Forelimb muscle (tissue), 1 donor: Measurements from ENCODE around the gene PRR36. TPM values are rescaled to one million over a fixed set of nuclear protein-coding genes. Genes with fewer than 3 reads are reported as not detected.
A peak's percentile ranks its signal among the peaks of the same experiment; 100 is the strongest.

Experiments
- DNase-seq: peaks from one replicate; pipeline ENCODE4 v3.0.0-alpha.2; 2013; ENCODE audit warnings: low read depth
- polyA plus RNA-seq: library from polyadenylated mRNA; unstranded; fragments of 120-200 nt; gene quantifications from one replicate; pipeline ENCODE4 v1.2.1, GENCODE V29; 2013; ENCODE audit not compliant: insufficient read length

The PRR36 gene
- polyA plus RNA-seq, 1 donor = 0.27 TPM

DNA sequence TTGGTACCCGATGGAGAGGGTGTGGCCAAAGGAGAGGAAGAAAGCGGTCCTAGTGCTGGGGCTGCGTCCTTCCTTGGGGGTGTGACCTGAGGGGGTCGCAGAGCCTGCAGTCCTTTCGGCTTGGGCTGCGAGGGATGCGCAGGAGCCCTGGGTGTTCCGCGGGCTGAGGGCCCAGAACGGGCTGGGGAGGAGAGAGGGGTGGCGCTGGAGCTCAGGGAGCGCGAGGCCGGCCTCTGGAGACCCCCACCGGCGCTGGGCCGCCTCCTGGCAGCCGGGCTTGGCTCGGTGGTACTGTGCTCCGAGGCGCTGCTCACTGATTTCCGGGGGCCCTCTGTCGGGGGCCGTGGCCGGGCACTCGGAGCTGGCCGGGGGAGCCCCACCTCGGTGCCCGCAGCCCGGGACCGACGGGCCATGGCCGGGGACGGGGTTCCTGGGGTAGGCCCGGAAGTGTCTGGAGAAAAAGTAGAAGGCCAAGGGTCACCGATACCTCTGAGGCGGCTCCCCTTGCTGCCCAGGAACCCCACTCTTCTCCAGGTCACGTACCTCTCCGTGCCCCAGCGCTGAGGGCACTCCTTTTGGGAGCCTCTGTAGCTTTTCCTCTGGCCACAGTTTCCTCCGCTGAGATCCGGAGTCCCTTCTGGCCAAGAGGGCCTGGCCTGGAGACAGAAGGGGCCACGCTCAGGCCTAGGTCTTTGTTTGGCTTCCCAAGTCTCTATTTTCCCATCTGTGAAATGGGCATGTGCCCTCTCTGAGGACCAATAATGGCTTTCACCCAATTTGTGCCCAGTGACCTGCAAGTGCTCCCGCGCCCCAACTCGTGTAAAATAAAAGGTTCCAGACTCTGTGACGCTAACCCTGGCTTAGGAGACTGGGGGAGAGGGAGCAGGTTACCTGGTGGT, 1.6 kb downstream of the PRR36 start:
- no peak for DNase-seq

DNA sequence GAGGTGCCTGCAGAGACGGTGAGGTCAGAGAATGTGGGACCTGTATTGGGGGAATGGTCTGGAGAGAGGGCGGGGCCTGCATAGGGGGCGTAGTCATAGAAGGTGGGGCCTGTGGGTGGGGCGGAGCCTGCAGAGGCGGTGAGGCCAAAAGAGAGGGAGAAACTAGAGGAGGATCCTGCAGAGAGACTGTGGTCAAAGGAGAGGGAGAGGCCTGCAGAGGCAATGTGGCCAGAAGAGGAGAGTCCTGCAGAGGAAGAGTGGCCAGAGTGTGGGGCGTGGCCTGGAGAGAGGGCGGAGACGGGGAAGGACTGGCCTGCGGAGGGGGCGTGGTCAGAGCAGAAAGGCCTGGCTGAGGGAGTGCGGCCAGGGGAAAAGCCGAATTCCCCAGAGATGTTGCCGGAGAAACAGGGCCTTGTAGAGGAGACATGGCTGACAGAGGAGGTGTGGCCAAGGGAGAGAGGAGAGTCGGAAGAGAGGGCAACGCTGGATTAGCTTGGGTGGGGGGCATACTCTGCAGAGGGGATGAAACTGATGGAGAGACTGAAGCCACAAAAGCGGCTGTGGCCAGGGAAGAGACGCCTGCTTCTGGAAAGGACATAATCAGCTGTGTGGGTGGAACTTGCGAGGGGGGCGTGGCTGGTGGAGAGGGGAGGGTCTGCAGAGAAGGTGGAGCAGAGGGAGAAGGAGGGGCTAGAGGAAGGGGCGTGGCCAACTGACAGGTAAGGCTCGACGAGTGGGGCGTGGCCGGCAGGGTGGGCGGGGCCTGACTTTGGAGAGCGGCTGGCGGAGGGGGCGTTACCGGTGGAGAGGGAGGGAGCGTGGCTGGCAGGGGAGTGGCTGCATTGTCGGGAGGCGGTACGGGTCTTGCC, 2.5 kb downstream of the PRR36 start:
- DNase-seq = peak; percentile 48

DNA sequence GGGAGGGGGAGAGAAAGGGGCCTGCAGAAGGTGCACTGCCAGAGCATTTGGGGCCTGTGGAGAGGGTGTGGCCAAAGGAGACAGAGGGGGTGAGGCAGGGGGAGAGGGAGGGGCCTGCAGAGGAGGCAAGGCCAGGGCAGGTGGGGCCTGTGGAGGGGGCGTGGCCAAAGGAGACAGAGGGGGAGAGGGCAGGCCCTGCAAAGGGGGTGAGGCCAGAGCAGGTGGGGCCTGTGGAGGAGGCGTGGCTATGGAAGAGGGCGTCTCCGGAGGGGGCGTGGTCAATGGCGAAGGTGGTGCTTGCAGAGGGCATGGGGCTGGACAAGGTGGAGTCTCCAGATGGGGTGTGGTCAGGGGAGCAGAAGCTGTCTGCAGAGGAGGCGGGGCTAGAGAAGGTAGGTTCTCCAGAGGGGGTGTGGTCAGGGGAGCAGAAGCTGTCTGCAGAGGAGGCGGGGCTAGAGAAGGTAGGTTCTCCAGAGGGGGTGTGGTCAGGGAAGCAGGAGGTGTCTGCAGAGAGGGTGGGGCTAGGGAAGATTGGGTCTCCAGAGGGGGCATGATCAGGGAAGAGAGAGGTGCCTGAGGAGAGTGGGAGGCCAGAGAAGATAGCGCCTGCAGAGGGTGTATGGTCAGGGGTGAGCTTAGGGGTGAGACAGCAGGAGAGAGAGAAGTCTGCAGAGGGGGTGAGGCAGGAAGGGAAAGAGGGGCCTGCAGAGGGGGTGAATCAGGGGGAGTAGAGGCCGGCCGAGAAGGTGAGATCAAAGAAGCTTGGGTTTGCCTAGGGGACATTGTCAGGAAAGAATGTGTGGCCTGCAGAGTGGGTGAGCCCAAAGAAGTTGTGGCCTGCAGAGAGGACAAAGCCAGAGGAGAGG, 3.4 kb downstream of the PRR36 start:
- DNase-seq = no peak

DNA sequence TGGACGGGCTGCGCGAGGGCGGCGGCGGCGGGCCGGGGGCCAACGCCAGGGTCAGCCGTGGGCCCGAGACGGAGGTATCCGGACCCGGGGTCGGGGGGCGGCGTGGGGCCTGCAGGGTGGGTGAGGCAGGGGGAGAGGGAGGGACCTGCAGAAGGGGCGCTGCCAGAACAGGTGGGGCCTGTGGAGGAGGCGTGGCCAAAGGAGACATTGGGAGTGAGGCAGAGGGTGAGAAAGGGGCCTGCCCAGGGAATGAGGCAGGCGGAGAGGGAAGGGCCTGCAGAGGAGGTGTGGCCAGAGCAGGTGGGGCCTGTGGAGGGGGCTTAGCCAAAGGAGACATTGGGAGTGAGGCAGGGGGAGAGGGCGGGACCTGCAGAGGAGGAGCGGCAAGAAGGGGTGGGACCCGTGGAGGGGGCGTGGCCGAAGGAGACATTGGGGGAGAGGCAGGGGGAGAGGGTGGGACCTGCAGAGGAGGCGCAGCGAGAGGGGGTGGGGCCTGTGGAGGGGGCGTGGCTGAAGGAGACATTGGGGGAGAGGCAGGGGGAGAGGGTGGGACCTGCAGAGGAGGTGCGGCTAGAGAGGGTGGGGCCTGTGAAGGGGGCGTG, 4.2 kb downstream of the PRR36 start:
- no peak for DNase-seq

DNA sequence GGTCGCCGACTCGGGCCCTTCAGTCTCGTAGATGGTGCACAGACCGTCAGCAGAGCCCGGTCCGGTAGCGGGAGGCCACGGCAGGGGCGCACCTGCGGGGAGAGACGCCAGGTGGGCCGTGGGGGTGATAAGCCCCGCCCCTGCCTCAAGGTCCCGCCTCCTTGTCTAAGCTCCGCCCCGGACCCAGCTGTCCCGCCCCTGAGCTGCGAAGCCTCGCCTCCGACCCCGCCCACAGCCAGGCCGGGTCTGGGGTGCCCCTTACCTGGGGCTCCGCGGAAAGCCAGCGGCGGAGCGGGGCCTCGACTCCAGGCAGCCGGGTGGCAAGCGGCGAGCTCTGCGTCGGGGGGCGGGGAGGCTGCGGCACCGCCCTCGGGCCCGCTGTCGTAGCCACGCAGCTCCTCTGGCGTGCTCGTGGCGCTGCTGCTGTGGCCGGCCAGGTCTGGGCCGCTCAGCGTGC, 4.7 kb downstream of the PRR36 start:
- no peak for DNase-seq

DNA sequence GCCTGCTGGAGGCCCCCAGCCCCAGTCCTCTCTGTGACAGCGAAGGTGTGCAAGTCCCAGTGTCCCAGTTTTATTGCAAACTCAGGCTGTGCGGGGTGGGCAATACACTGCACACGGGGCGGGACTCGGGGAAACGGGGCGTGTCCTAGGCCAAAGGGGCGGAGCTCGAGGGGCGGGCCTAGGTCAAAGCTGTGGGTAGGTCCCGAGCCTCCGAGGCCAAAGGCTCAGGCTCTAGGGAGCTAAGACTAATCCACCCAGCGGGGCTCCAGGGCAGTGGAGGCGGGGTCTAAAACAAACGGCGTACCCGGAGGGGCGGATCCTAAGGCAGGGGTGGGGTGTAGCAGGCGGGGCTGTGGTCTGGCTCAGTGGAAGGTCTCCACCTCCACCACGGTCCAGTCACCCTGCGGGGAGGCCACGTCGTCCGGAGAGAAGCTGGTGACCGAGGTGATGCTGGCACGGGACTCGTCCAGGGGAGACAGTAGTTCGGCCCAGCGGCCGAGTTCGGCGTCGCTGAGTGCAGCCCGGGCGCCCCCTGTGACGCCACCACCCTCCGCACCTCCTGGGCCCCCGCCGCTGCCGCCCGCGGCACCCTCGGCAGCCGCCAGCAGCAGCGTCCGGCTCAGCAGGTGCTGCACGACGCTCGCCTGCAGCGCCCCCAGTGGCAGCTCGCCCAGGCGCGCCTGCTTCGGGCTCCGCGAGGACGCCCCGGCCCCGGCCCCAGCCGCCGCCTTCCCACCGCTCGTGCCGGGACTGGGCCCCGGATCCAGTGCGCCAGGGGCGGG, 5.3 kb downstream of the PRR36 start:
- DNase-seq = no peak

DNA sequence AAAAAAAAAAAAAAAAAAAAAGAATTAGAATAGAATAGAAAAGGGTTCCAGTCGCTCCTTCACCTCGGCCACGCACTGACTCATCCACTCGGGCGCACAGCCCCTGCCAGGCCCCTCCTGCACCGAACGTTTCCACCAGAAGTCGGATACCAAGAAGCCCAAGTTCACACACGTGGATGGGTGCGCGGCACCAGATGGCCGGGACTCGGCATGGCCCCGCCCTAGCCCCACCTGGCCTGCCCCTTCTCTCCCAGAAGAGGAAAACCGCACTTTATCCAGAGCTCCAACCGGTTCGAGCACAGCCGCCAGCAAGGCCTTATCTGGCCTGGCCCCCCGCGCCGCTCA, 5.9 kb downstream of the PRR36 start:
- DNase-seq = no peak

DNA sequence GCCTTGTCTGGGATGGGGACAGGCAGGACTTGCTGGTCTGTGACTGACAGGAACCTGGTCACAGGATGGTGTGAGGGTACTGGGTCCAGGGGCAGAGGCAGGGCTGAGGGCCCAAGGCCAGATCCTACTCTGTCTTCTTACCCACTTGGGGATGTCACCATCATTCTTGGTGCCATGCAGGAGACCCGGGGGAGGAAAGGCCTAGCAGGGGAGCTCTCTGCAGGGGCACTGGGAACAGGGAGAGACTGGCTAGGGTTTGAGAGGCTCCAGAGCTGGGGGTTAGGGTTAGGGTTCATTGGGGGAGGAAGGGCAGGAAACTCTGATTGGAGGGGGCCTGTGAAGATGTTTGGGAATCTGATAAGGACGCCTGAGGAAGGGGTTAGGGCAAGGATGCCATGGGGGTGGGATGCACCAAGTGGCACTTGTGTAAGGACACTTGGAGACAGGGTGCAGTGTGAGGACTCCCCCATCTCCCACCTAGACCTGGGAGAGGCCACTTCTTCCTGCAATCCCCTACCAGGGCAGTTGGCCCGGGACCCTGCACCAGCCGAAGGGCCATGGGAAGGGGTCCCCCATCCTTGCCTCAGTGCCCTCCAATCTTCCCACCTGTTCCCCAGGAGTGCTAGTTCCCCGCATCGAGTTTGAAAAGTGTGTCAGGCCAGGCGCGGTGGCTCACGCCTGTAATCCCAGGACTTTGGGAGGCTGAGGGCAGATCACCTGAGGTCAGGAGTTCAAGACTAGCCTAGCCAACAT, 6.9 kb downstream of the PRR36 start:
- no peak for DNase-seq

DNA sequence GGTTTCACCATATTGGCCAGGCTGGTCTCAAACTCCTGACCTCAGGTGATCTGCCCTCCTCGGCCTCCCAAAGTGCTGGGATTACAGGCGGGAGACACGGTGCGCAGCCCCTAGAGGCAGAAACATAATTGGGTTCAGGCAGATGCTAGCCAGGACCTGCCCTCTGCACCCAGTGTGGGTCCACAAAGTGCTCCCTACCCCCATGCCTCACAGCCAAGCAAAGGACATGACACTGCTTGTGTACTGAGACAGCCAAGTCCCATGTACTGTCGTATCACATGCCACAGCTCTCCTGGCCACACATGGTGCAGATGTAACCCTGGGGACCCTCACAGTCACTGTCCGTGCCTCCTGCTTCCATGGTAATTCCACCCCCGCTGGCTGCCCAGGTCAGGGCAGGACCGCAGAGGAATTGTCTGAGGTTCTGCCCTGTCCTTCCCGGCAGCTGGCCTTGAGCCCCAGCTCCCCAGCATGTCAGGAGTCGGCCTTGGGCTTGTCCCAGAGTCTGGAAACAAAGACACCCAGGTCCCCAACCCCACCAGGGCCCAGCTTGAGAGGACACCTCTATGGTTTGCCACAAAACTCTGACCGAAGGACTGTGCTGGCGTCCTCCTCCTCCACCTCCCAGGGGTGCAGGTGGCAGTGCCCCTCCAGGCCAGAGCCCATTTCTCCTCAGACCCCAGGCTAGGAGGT, 7.6 kb downstream of the PRR36 start:
- no peak for DNase-seq

DNA sequence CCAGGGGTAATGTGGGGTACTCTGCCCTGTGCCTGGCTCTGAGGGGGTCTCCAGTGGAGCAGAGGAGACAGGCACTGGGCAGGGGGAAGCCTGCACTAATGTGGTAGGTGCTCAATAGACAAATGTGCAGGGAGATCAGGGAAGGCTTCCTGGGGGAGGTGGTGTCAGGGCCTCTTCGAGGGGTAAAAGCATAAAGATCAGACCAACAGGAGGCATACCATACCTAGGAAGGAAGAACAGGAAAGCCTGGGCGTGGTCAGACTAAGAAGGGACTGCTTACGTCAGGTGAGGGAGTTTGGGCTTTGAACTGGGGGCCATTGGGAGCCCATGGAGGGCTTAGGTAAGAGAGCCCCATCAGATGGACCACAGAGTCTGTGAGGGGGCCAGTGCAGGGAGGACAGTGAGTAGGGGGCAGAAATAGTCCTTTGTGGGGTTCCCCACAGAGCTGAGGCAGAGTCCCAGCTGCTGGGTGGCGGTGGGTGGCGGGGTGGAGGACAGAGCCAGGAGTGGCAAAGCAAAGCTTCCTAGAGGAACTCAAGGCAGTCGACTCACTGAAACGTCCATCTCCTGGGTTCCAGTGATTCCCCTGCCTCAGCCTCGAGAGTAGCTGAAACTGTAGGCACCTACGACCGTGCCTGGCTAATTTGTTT, 8.8 kb downstream of the PRR36 start:
- no peak for DNase-seq

DNA sequence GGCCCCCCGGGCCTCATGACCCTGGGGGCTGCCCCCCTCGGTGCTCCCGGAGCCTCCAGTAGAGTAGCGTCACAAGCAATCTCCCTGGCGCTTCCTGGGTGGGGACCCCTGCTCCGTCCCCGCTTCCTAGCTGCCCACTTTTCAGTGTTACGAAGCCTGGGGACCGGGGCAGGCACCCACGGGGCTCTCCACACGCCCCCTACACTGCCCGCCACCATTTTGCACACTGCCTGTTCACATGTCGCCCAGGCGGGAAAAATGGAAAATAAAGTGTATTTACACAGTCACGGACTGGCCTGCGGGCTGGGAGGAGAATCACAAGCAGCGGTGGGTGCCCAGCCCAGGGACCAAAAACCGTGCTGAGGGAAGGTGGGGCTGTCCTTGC, 9.5 kb downstream of the PRR36 start:
- no peak for DNase-seq

DNA sequence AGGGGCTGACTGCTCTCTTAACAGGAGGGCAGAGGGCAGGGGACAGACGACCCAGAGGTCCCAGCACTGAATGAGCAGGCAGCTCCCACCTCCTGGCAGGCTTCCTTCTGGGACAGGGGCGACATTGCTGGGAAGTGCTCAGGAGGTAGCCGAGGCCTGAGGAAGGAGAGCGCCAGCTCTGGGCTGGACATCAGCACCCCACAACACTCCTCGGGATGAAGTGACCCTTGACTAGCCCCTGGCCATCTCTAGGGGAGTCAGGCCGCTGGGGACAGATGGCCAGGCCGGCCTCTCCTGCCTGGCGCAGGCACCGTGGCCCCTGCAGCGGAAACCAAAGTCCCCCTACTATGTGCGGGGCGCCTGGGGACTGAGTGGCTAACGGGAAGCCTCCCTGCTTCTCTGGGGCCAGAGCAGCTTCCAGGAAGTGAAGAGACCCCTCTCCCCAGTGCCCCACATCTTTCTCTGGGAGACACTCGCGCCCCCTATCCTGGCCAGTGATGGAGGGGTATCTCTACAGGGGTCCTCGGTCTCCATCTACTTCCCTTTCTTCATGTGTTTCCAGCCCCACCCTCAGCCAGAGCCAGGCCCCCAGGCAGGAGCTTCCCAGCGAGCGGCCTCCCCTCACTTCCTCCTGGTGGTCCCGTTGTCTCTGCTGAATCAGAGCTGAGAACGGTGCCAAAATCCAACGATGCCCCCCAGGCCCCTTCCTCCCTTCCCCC, 10.1 kb downstream of the PRR36 start:
- no peak for DNase-seq

DNA sequence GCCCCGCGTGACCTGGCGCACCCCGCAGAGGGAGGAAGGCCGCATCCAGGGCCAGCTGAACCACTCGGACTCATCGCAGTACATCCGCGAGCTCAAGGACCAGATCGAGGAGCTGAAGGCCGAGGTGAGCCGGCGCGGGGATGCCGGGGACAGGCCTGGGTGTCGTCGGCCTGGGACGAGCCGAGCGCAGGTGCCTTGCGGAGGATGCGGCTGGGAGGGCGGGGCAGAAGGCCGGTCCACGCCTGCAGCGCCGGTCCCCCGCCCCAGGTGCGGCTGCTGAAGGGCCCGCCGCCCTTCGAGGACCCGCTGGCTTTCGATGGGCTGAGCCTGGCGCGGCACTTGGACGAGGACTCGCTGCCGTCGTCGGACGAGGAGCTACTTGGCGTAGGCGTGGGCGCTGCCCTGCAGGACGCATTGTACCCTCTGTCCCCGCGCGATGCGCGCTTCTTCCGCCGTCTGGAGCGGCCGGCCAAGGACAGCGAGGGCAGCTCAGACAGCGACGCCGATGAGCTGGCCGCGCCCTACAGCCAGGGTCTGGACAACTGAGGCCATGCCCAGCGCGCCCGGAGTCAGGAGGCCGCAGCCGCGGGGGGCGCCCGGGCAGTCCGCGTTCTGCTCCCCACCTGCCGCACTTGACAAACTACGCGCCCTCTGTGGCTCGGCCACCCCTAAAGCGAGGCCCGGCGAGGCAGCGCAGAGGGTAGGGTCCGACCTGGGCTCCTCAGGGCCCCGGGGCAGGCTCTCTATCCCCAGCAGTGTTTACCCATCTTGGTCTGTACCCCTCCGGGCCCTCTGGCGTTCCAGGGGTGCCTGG, 10.8 kb downstream of the PRR36 start:
- no peak for DNase-seq

DNA sequence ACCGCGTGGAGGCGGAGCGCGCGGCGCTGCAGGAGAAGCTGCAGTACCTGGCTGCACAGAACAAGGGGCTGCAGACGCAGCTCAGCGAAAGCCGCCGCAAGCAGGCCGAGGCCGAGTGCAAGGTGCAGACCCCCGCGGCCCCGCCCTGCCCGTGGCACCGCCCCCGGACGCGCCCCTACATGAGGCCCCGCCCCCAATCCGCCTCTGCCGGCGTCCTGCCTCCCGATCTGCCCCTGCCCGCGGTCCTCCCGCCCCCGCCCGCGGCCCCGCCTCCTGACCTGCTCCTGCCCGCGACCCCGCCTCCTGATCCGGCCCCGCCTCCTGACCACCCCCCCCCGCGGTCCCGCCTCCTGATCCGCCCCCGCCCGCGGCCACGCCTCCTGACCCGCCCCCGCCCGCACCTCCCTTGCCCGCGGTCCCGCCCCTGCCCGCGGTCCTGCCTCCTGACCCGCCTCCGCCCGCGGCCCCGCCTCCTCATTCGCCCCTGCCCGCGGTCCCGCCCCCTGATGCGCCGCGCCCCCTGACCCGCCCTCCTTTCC, 11.7 kb downstream of the PRR36 start:
- no peak for DNase-seq

DNA sequence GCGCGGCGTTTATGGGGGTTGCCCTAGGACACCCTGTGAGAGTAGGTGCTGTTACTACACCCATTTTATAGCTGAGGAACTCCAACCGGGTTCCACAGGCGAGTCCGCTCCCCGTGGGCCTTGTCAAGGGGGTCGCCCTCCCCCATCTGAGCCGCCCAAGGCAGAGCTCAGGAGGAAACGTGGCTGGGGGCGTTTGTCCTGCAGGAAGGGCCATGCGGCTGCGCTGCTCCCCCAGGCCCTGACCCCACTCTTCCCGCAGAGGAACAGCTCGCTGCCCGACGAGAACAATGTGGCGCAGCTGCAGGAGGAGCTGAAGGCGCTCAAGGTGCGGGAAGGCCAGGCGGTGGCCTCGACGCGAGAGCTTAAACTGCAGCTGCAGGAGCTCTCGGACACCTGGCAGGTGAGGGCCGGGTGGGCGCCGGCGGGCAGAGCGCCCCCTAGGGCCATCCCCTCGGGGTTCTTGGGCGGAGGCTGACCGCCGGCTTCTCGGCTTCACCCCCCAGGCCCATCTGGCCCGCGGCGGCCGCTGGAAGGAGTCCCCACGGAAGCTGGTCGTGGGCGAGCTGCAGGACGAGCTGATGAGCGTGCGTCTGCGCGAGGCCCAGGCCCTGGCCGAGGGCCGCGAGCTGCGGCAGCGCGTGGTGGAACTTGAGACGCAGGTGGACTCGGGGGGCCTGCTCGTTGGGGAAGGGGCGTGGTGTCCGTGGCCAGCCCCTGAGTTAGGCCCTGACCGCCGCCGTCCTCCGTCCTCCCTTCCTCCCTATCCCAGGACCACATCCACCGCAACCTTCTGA, 12.4 kb downstream of the PRR36 start:
- DNase-seq = no peak
